ENCODE measurements around the gene MBD5. TPM values are rescaled to one million over a fixed set of nuclear protein-coding genes. Genes with fewer than 3 reads are reported as not detected.
"Not testable (repeated sequence)": the region's sequence is repeated elsewhere in the genome, so short reads cannot be mapped to it uniquely, and the experiment has no call there.

The MBD5 gene
- polyA plus RNA-seq (2013, experiment 1 of 2), result 34.7 TPM
- polyA plus RNA-seq (2013, experiment 2 of 2), result 36.2 TPM

GRCh38 chr2:148021059-148021861 is at the start of gene MBD5:
Gene MBD5, plus strand, starts transcription at chr2:148021091.
- H3K4me3 ChIP-seq (ENCODE audit: extremely low read depth, insufficient read depth, low read length, poor library complexity, severe bottlenecking), result peak within 1 kb of the TSS; percentile 85
- H3K4me1 ChIP-seq (ENCODE audit: control insufficient read depth, insufficient read depth, low read length, poor library complexity, severe bottlenecking), result peaks cover 7% of the 10 kb centered on the region
- H3K36me3 ChIP-seq (ENCODE audit: control insufficient read depth, insufficient read depth, low read length), result peaks cover 2% of the 10 kb centered on the region
- no peaks in the 10 kb centered on the region for H3K9me3 ChIP-seq (ENCODE audit: control insufficient read depth, low read length)
- peak within 1 kb of the TSS; percentile 83 for H3K27ac ChIP-seq (ENCODE audit: low read depth, low read length, severe bottlenecking)
- WGBS, 2 experiments (ENCODE audit: insufficient coverage in 2 of 2), result no CpG with 5 or more reads among the region's 11 CpGs

- Histone ChIP-seq H3K27ac (ENCODE audit: low read depth, low read length, severe bottlenecking) (no peak overlapping the region), H3K36me3 (ENCODE audit: control insufficient read depth, insufficient read depth, low read length) (peaks cover 13% of the 10 kb centered on the region), H3K9me3 (ENCODE audit: control insufficient read depth, low read length) (peaks cover 4% of the 10 kb centered on the region), H3K4me1 (ENCODE audit: control insufficient read depth, insufficient read depth, low read length, poor library complexity, severe bottlenecking) (no peaks in the 10 kb centered on the region), H3K4me3 (ENCODE audit: extremely low read depth, insufficient read depth, low read length, poor library complexity, severe bottlenecking) (no peak overlapping the region)
- WGBS, 2 experiments (ENCODE audit: insufficient coverage in 2 of 2), result no CpG with 5 or more reads among the region's 2 CpGs
Measured at GRCh38 chr2:147976102-147976501, 44.8 kb upstream of the MBD5 start.

GRCh38 chr2:147977679-147978078 is 43.2 kb upstream of the MBD5 start:
- 89 to 100% methylated on average over 1 to 2 of the region's 3 CpGs for WGBS, 2 experiments (ENCODE audit: insufficient coverage in 2 of 2)
- H3K4me1 ChIP-seq (ENCODE audit: control insufficient read depth, insufficient read depth, low read length, poor library complexity, severe bottlenecking), result no peaks in the 10 kb centered on the region

GRCh38 chr2:147980940-147981528 is 39.9 kb upstream of the MBD5 start:
- no peak overlapping the region for H3K4me3 ChIP-seq (ENCODE audit: extremely low read depth, insufficient read depth, low read length, poor library complexity, severe bottlenecking)
- peaks cover 4% of the 10 kb centered on the region for H3K9me3 ChIP-seq (ENCODE audit: control insufficient read depth, low read length)
- WGBS, 2 experiments (ENCODE audit: insufficient coverage in 2 of 2), result 100% methylated on average over 2 of the region's 5 CpGs; no CpG with 5 or more reads in 1 of the 2 experiments
- H3K27ac ChIP-seq (ENCODE audit: low read depth, low read length, severe bottlenecking), result no peak overlapping the region
- peaks cover 7% of the 10 kb centered on the region for H3K36me3 ChIP-seq (ENCODE audit: control insufficient read depth, insufficient read depth, low read length)
- no peaks in the 10 kb centered on the region for H3K4me1 ChIP-seq (ENCODE audit: control insufficient read depth, insufficient read depth, low read length, poor library complexity, severe bottlenecking)

More at GRCh38 chr2:147977679-147978078, 43.2 kb upstream of the MBD5 start:
- H3K9me3 ChIP-seq (ENCODE audit: control insufficient read depth, low read length), result peaks cover 4% of the 10 kb centered on the region
- no peak overlapping the region for H3K4me3 ChIP-seq (ENCODE audit: extremely low read depth, insufficient read depth, low read length, poor library complexity, severe bottlenecking)
- no peak overlapping the region for H3K27ac ChIP-seq (ENCODE audit: low read depth, low read length, severe bottlenecking)
- H3K36me3 ChIP-seq (ENCODE audit: control insufficient read depth, insufficient read depth, low read length), result peaks cover 12% of the 10 kb centered on the region

- H3K4me1 ChIP-seq (ENCODE audit: control insufficient read depth, insufficient read depth, low read length, poor library complexity, severe bottlenecking), result no peaks in the 10 kb centered on the region
- H3K4me3 ChIP-seq (ENCODE audit: extremely low read depth, insufficient read depth, low read length, poor library complexity, severe bottlenecking), result no peak overlapping the region
- H3K9me3 ChIP-seq (ENCODE audit: control insufficient read depth, low read length), result no peaks in the 10 kb centered on the region
- H3K27ac ChIP-seq (ENCODE audit: low read depth, low read length, severe bottlenecking), result no peak overlapping the region
- H3K36me3 ChIP-seq (ENCODE audit: control insufficient read depth, insufficient read depth, low read length), result no peaks in the 10 kb centered on the region
- no CpG with 5 or more reads among the region's 3 CpGs for WGBS, 2 experiments (ENCODE audit: insufficient coverage in 2 of 2)
Measured at GRCh38 chr2:147989102-147989501, 31.8 kb upstream of the MBD5 start.

- Histone ChIP-seq H3K27ac (ENCODE audit: low read depth, low read length, severe bottlenecking) (no peak overlapping the region), H3K36me3 (ENCODE audit: control insufficient read depth, insufficient read depth, low read length) (no peaks in the 10 kb centered on the region), H3K4me1 (ENCODE audit: control insufficient read depth, insufficient read depth, low read length, poor library complexity, severe bottlenecking) (no peaks in the 10 kb centered on the region), H3K9me3 (ENCODE audit: control insufficient read depth, low read length) (no peaks in the 10 kb centered on the region), H3K4me3 (ENCODE audit: extremely low read depth, insufficient read depth, low read length, poor library complexity, severe bottlenecking) (no peak overlapping the region)
- 49 to 84% methylated on average over 2 to 3 of the region's 4 CpGs for WGBS, 2 experiments (ENCODE audit: insufficient coverage in 2 of 2)
Measured at GRCh38 chr2:147989809-147990403, 31.0 kb upstream of the MBD5 start.

- not testable (repeated sequence) for H3K4me1 ChIP-seq (ENCODE audit: control insufficient read depth, insufficient read depth, low read length, poor library complexity, severe bottlenecking); H3K4me3 ChIP-seq (ENCODE audit: extremely low read depth, insufficient read depth, low read length, poor library complexity, severe bottlenecking); H3K9me3 ChIP-seq (ENCODE audit: control insufficient read depth, low read length); H3K27ac ChIP-seq (ENCODE audit: low read depth, low read length, severe bottlenecking)
- WGBS, 2 experiments (ENCODE audit: insufficient coverage in 2 of 2), result 81 to 100% methylated on average over 6 of the region's 7 CpGs
- H3K36me3 ChIP-seq (ENCODE audit: control insufficient read depth, insufficient read depth, low read length), result peaks cover 16% of the 10 kb centered on the region
Measured at GRCh38 chr2:147994965-147995364, 25.9 kb upstream of the MBD5 start.

- no peak overlapping the region for H3K4me3 ChIP-seq (ENCODE audit: extremely low read depth, insufficient read depth, low read length, poor library complexity, severe bottlenecking)
- H3K27ac ChIP-seq (ENCODE audit: low read depth, low read length, severe bottlenecking), result no peak overlapping the region
- H3K9me3 ChIP-seq (ENCODE audit: control insufficient read depth, low read length), result peaks cover 4% of the 10 kb centered on the region
- H3K36me3 ChIP-seq (ENCODE audit: control insufficient read depth, insufficient read depth, low read length), result peaks cover 16% of the 10 kb centered on the region
- no peaks in the 10 kb centered on the region for H3K4me1 ChIP-seq (ENCODE audit: control insufficient read depth, insufficient read depth, low read length, poor library complexity, severe bottlenecking)
Measured at GRCh38 chr2:147996828-147997227, 24.1 kb upstream of the MBD5 start.

- Histone ChIP-seq H3K27ac (ENCODE audit: low read depth, low read length, severe bottlenecking) (no peak overlapping the region), H3K4me1 (ENCODE audit: control insufficient read depth, insufficient read depth, low read length, poor library complexity, severe bottlenecking) (no peaks in the 10 kb centered on the region), H3K4me3 (ENCODE audit: extremely low read depth, insufficient read depth, low read length, poor library complexity, severe bottlenecking) (no peak overlapping the region), H3K36me3 (ENCODE audit: control insufficient read depth, insufficient read depth, low read length) (peaks cover 16% of the 10 kb centered on the region), H3K9me3 (ENCODE audit: control insufficient read depth, low read length) (peaks cover 4% of the 10 kb centered on the region)
- WGBS, 2 experiments (ENCODE audit: insufficient coverage in 2 of 2), result 80 to 88% methylated on average over 1 of the region's 4 CpGs
Measured at GRCh38 chr2:147998203-147998602, 22.7 kb upstream of the MBD5 start.

- Histone ChIP-seq H3K9me3 (ENCODE audit: control insufficient read depth, low read length) (peaks cover 4% of the 10 kb centered on the region), H3K27ac (ENCODE audit: low read depth, low read length, severe bottlenecking) (no peak overlapping the region), H3K4me3 (ENCODE audit: extremely low read depth, insufficient read depth, low read length, poor library complexity, severe bottlenecking) (no peak overlapping the region), H3K4me1 (ENCODE audit: control insufficient read depth, insufficient read depth, low read length, poor library complexity, severe bottlenecking) (no peaks in the 10 kb centered on the region), H3K36me3 (ENCODE audit: control insufficient read depth, insufficient read depth, low read length) (peaks cover 16% of the 10 kb centered on the region)
- 75 to 80% methylated on average over 1 of the region's 2 CpGs for WGBS, 2 experiments (ENCODE audit: insufficient coverage in 2 of 2)
Measured at GRCh38 chr2:147999126-147999525, 21.8 kb upstream of the MBD5 start.

- H3K27ac ChIP-seq (ENCODE audit: low read depth, low read length, severe bottlenecking), result no peak overlapping the region
- H3K9me3 ChIP-seq (ENCODE audit: control insufficient read depth, low read length), result peaks cover 4% of the 10 kb centered on the region
- peaks cover 16% of the 10 kb centered on the region for H3K36me3 ChIP-seq (ENCODE audit: control insufficient read depth, insufficient read depth, low read length)
- H3K4me1 ChIP-seq (ENCODE audit: control insufficient read depth, insufficient read depth, low read length, poor library complexity, severe bottlenecking), result no peaks in the 10 kb centered on the region
- no peak overlapping the region for H3K4me3 ChIP-seq (ENCODE audit: extremely low read depth, insufficient read depth, low read length, poor library complexity, severe bottlenecking)
- no CpG with 5 or more reads among the region's 1 CpG for WGBS, 2 experiments (ENCODE audit: insufficient coverage in 2 of 2)
Measured at GRCh38 chr2:148000095-148000494, 20.8 kb upstream of the MBD5 start.

Data from mesodermal cell (in vitro differentiated cells).